Measurements from ENCODE around the gene ZDHHC7.

- TF ChIP-seq, protein P1, sequence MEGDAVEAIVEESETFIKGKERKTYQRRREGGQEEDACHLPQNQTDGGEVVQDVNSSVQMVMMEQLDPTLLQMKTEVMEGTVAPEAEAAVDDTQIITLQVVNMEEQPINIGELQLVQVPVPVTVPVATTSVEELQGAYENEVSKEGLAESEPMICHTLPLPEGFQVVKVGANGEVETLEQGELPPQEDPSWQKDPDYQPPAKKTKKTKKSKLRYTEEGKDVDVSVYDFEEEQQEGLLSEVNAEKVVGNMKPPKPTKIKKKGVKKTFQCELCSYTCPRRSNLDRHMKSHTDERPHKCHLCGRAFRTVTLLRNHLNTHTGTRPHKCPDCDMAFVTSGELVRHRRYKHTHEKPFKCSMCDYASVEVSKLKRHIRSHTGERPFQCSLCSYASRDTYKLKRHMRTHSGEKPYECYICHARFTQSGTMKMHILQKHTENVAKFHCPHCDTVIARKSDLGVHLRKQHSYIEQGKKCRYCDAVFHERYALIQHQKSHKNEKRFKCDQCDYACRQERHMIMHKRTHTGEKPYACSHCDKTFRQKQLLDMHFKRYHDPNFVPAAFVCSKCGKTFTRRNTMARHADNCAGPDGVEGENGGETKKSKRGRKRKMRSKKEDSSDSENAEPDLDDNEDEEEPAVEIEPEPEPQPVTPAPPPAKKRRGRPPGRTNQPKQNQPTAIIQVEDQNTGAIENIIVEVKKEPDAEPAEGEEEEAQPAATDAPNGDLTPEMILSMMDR (IDR thresholded peaks at IDR 0.05; ENCODE audit: low read depth, low read length, poor library complexity, severe bottlenecking): no peak
- no peak for TF ChIP-seq EZH2phosphoT487 (IDR thresholded peaks at IDR 0.05; ENCODE audit: borderline replicate concordance, low read length)
Observed at GRCh38 chr16:84973236-84973635, 38.1 kb downstream of the ZDHHC7 start.

Data from DOHH2 (cell line).